ENCODE data around the gene SIDT1. TPM values are rescaled to one million over a fixed set of nuclear protein-coding genes. Genes with fewer than 3 reads are reported as not detected.

The SIDT1 gene
- total and polyA plus RNA-seq, 11 donors = 0.28 to 2.6 (median 0.95) TPM

- ATAC-seq = no peak
- intact Hi-C loops (cut with DNase I) = no loop called here
Measured at GRCh38 chr3:113507501-113508067, 24.8 kb upstream of the SIDT1 start.

GRCh38 chr3:113508966-113509365, 23.4 kb upstream of the SIDT1 start:
- no peak overlapping the region for H3K27ac ChIP-seq
- 0 to 100% (median 71%) methylated on average over 1 of the region's 1 CpG for WGBS, 4 donors
- peaks cover 0 to 16% (median 6%) of the 10 kb centered on the region in 9 donors for H3K36me3 ChIP-seq
- no peak overlapping the region for H3K4me3 ChIP-seq
- no peak for DNase-seq
- no peaks in the 10 kb centered on the region for H3K9me3 ChIP-seq
- ATAC-seq = no peak
- no peaks in the 10 kb centered on the region for H3K27me3 ChIP-seq
- TF ChIP-seq CTCF (IDR thresholded peaks at IDR 0.05) (no peak), POLR2A (IDR thresholded peaks at IDR 0.05) (no peak)
- intact Hi-C loops (cut with DNase I) = no loop called here
- H3K4me1 ChIP-seq = peaks cover 0 to 9% (median 4%) of the 10 kb centered on the region in 12 donors

More at GRCh38 chr3:113507501-113508067, 24.8 kb upstream of the SIDT1 start:
- Histone ChIP-seq H3K27me3 (no peaks in the 10 kb centered on the region), H3K9me3 (no peaks in the 10 kb centered on the region), H3K4me3 (no peak overlapping the region), H3K4me1 (no peaks in the 10 kb centered on the region), H3K36me3 (peaks cover 0 to 21% (median 6%) of the 10 kb centered on the region in 9 donors), H3K27ac (no peak overlapping the region)
- no peak for TF ChIP-seq POLR2A (IDR thresholded peaks at IDR 0.05)
- no peak for TF ChIP-seq CTCF (IDR thresholded peaks at IDR 0.05)
- 42 to 86% (median 73%) methylated on average over 4 of the region's 4 CpGs for WGBS, 4 donors
- DNase-seq = no peak

GRCh38 chr3:113514265-113514769, 18.0 kb upstream of the SIDT1 start:
- ATAC-seq = peak in 2 of 4 donors; percentile 1 to 18
- Histone ChIP-seq H3K4me3 (peak overlapping the region; percentile 53 to 98 (median 82)), H3K27ac (peak overlapping the region in 11 of 12 donors; percentile 18 to 91 (median 80)), H3K36me3 (no peaks in the 10 kb centered on the region), H3K9me3 (no peaks in the 10 kb centered on the region), H3K4me1 (peaks cover 0 to 19% (median 8%) of the 10 kb centered on the region in 12 donors), H3K27me3 (peaks cover 0 to 10% (median 0%) of the 10 kb centered on the region in 9 donors)
- DNase-seq = no peak
- 0 to 1% (median 1%) methylated on average over 9 of the region's 9 CpGs for WGBS, 4 donors
- TF ChIP-seq CTCF (IDR thresholded peaks at IDR 0.05) = no peak
- no peak for TF ChIP-seq POLR2A (IDR thresholded peaks at IDR 0.05)
- intact Hi-C loops (cut with DNase I) = loop anchor here in 5 of 10 donors (5.0 to 10.0 kb wide), 4 partner anchors 100 to 233 kb away; partner anchors contain the start of genes ATP6V1A (in 4 of the 5), NAA50 (in 4 of the 5) and USF3 (in 1 of the 5)

- no peak overlapping the region for H3K27ac ChIP-seq
- H3K36me3 ChIP-seq = no peaks in the 10 kb centered on the region
- H3K4me3 ChIP-seq = peak overlapping the region in 7 of 12 donors; percentile 65 to 98 (median 86)
- 23 to 44% (median 38%) methylated on average over 5 of the region's 5 CpGs for WGBS, 4 donors
- ATAC-seq (no peak), DNase-seq (no peak)
- no peak for TF ChIP-seq POLR2A (IDR thresholded peaks at IDR 0.05)
- TF ChIP-seq CTCF (IDR thresholded peaks at IDR 0.05) = peak in 3 of 12 donors; percentile 8 to 28 (median 27)
- peaks cover 0 to 19% (median 8%) of the 10 kb centered on the region in 12 donors for H3K4me1 ChIP-seq
- H3K27me3 ChIP-seq = peaks cover 0 to 23% (median 0%) of the 10 kb centered on the region in 9 donors
- intact Hi-C loops (cut with DNase I) = loop anchor here in 5 of 10 donors (5.0 to 10.0 kb wide), 4 partner anchors 99 to 229 kb away; partner anchors contain the start of genes ATP6V1A (in 3 of the 5), NAA50 (in 3 of the 5) and USF3 (in 2 of the 5)
- no peaks in the 10 kb centered on the region for H3K9me3 ChIP-seq
Measured at GRCh38 chr3:113516115-113516505, 16.2 kb upstream of the SIDT1 start.

All from heart left ventricle (tissue), 16 donors.